Endothelial cell of umbilical vein (primary cell): ENCODE measurements around the gene TUFT1.

Experiments
- EZH2 ChIP-seq: IDR thresholded peaks from 2 replicates; pipeline ENCODE4 v1.6.1; 2012; ENCODE audit warnings: borderline replicate concordance, low read depth, mild to moderate bottlenecking, moderate library complexity, low read length, inconsistent platforms; ENCODE audit not compliant: severe bottlenecking
- FOS ChIP-seq: IDR thresholded peaks from 2 replicates; pipeline ENCODE4 v1.6.1; 2011; ENCODE audit warnings: mild to moderate bottlenecking, low read length, moderate library complexity, borderline replicate concordance; ENCODE audit not compliant: insufficient read depth
- JUN ChIP-seq: IDR thresholded peaks from 2 replicates; pipeline ENCODE4 v1.6.1; 2011; ENCODE audit warnings: borderline replicate concordance, low read depth; ENCODE audit not compliant: insufficient read length, insufficient read depth
- MYC ChIP-seq: IDR thresholded peaks from one replicate; pipeline ENCODE4 v1.6.1; 2011; ENCODE audit warnings: mild to moderate bottlenecking, low read depth, low read length
- POLR2A ChIP-seq: IDR thresholded peaks from 2 replicates; pipeline ENCODE4 v1.6.1; 2012; ENCODE audit warnings: low read depth, mild to moderate bottlenecking, control low read depth, low read length
- POLR2AphosphoS5 ChIP-seq: IDR thresholded peaks from 2 replicates; pipeline ENCODE4 v1.6.1; 2012; ENCODE audit warnings: low read depth, mild to moderate bottlenecking, control low read depth, low read length, moderate library complexity; ENCODE audit not compliant: insufficient read depth
- TF ChIP-seq, protein P1 (sequence below), 2 donors: IDR thresholded peaks; 1 replicate in 1 of 2; 2 replicates in 1 of 2; pipeline ENCODE4 v1.5.1; 2011; ENCODE audit warnings: low read length in 2 of 2, mild to moderate bottlenecking in 2 of 2, moderate library complexity in 2 of 2, control low read depth in 1 of 2, inconsistent platforms in 1 of 2, low read depth in 1 of 2; ENCODE audit not compliant: insufficient read depth in 1 of 2; ENCODE audit errors: extremely low read depth in 1 of 2
- TF ChIP-seq, protein P2 (sequence below): IDR thresholded peaks from 2 replicates; pipeline ENCODE4 v1.6.1; 2011; ENCODE audit not compliant: insufficient read depth, insufficient read length

DNA sequence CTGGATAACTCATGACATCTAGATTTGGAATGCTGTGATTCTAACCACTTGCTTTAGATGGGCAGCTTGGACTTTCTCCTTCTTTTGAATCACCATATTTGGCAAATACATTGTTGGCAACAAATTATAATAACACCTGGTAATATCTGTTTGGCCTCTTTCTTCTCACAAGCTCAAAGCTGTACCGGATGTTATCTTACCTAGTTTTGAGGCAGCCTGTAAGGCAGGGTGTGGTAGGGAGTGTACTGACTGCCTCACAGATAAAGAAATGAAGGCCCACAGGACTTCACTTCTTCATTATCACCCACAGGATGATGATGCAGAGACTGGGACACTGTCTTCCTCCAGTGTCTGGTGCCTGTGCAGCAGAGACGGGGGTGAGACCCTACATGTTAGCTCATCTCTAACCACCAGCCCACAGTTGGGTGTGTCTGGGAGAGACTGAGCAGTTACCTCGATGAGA, 28.5 kb downstream of the TUFT1 start:
- no peak for TF ChIP-seq EZH2
- TF ChIP-seq, protein P1, sequence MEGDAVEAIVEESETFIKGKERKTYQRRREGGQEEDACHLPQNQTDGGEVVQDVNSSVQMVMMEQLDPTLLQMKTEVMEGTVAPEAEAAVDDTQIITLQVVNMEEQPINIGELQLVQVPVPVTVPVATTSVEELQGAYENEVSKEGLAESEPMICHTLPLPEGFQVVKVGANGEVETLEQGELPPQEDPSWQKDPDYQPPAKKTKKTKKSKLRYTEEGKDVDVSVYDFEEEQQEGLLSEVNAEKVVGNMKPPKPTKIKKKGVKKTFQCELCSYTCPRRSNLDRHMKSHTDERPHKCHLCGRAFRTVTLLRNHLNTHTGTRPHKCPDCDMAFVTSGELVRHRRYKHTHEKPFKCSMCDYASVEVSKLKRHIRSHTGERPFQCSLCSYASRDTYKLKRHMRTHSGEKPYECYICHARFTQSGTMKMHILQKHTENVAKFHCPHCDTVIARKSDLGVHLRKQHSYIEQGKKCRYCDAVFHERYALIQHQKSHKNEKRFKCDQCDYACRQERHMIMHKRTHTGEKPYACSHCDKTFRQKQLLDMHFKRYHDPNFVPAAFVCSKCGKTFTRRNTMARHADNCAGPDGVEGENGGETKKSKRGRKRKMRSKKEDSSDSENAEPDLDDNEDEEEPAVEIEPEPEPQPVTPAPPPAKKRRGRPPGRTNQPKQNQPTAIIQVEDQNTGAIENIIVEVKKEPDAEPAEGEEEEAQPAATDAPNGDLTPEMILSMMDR (IDR thresholded peaks at IDR 0.05; ENCODE audit: extremely low read depth in 1 of 2, insufficient read depth in 1 of 2, low read depth in 1 of 2, low read length in 2 of 2) = no peak
- no peak for TF ChIP-seq POLR2AphosphoS5
- TF ChIP-seq, protein P2, sequence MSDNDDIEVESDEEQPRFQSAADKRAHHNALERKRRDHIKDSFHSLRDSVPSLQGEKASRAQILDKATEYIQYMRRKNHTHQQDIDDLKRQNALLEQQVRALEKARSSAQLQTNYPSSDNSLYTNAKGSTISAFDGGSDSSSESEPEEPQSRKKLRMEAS = no peak
- no peak for TF ChIP-seq POLR2A
- no peak for TF ChIP-seq MYC
- TF ChIP-seq FOS = no peak
- TF ChIP-seq JUN = no peak
